Measurements from ENCODE around the gene NELL2. TPM values are rescaled to one million over a fixed set of nuclear protein-coding genes. Genes with fewer than 3 reads are reported as not detected.
A peak's percentile ranks its signal among the peaks of the same experiment; 100 is the strongest.
"Not testable (repeated sequence)": the region's sequence is repeated elsewhere in the genome, so short reads cannot be mapped to it uniquely, and the experiment has no call there.

NELL2 gene
- total RNA-seq, 1 experiment from 2014 or later, result not detected

DNA sequence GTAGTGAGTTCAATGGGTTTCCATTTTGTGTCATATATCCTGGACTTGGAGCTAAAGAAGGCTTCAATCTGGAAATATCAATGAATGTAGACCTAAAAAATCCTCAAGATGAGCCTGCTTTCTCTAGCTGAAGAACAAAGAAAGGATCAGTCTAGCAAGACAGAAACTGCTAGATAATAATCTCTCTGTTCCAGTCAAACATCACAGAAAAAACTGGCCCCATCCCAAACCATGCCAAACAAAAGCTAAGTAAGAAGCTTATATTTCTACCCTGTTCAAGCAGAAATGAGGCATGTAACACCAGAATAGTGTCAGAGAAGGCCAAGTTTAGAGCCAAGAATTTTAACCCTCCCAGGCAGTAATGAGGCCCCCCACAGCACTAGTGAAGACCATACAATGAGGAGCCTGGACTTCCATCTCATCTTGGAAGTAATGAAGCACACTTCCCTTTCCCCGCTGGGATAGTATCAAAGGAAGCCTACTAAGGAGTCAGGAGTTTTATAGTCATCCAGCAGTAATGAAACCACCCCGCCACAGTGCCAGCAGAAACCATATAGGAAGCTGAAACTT, 95.8 kb downstream of the NELL2 start:
- no peak for DNase-seq (ENCODE audit: low read depth in 1 of 2, low spot score in 2 of 2)
- H3K4me3 ChIP-seq, result no peak overlapping the region
- no peaks in the 10 kb centered on the region for H3K4me1 ChIP-seq (replicated peaks)
- no peaks in the 10 kb centered on the region for H3K9me3 ChIP-seq (replicated peaks)
- no peak overlapping the region for H3K27ac ChIP-seq
- no peaks in the 10 kb centered on the region for H3K27me3 ChIP-seq (replicated peaks)
- H3K36me3 ChIP-seq, result no peaks in the 10 kb centered on the region

DNA sequence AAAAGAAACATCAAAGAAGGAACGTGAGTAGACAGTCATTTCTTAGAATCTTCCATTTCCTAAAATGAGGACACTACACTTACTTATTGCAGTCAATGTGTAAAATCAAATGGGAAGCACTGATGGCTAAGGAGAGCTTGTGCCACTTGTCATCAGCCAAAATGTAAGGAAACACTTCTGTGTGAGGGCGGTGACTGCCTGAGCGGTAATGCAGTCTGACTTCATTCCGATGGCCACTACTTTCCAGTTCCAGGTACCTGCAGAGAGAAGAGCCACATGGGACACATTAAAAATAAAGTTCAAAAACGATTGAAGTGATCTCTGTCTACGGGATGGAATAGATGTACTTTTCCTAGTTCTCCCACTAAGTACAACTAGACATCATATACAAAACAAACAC, 96.3 kb downstream of the NELL2 start:
- no peaks in the 10 kb centered on the region for H3K9me3 ChIP-seq (replicated peaks)
- H3K27ac ChIP-seq, result no peak overlapping the region
- no peak for DNase-seq (ENCODE audit: low read depth in 1 of 2, low spot score in 2 of 2)

DNA sequence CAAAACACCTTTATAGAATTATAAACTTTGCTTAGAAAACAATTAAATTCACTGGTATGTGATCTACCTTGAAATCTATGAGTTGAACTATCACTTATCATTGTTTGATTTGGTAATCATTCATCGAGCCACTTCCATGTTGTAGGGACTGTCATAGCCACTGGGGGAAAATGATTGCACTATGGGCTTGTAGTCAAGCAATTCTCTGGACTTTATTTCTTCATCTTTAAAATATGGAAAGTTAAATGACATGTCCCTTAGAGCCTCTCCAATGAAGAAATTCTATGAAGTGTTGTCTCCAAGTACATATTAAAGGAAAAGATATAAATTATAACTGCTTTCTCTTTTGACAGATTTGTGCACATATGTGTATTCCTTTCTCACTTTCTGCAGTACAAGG, 97.3 kb downstream of the NELL2 start:
- no peak overlapping the region for H3K27ac ChIP-seq
- no peaks in the 10 kb centered on the region for H3K27me3 ChIP-seq (replicated peaks)
- no peaks in the 10 kb centered on the region for H3K4me1 ChIP-seq (replicated peaks)
- no peak for DNase-seq (ENCODE audit: low read depth in 1 of 2, low spot score in 2 of 2)
- no peak overlapping the region for H3K4me3 ChIP-seq
- no peaks in the 10 kb centered on the region for H3K9me3 ChIP-seq (replicated peaks)
- no peaks in the 10 kb centered on the region for H3K36me3 ChIP-seq

More for the DNA sequence above, 96.3 kb downstream of the NELL2 start:
- Histone ChIP-seq H3K36me3 (no peaks in the 10 kb centered on the region), H3K4me3 (no peak overlapping the region), H3K27me3 (replicated peaks) (no peaks in the 10 kb centered on the region), H3K4me1 (replicated peaks) (no peaks in the 10 kb centered on the region)

DNA sequence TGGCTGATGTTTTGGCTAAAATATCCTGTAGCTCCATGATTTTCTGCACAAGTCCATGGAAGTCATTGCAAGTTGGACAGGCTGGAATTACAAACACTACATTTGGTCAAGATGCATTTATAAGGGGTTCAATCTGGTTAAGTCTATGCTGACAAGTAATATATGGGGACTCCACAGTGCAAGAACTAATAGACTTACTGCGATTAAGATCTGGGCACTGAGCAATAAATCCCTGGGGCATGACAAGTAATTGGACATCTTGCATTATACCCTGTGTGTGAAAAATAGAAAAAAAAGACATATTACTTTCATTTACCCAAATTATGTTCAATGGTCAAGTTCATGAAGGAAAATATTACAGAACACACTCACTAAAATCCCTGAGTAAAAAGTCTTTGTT, 99.1 kb downstream of the NELL2 start:
- Histone ChIP-seq H3K9me3 (replicated peaks) (no peaks in the 10 kb centered on the region), H3K4me3 (no peak overlapping the region), H3K36me3 (no peaks in the 10 kb centered on the region), H3K27ac (no peak overlapping the region), H3K27me3 (replicated peaks) (no peaks in the 10 kb centered on the region), H3K4me1 (replicated peaks) (no peaks in the 10 kb centered on the region)
- no peak for DNase-seq (ENCODE audit: low read depth in 1 of 2, low spot score in 2 of 2)

DNA sequence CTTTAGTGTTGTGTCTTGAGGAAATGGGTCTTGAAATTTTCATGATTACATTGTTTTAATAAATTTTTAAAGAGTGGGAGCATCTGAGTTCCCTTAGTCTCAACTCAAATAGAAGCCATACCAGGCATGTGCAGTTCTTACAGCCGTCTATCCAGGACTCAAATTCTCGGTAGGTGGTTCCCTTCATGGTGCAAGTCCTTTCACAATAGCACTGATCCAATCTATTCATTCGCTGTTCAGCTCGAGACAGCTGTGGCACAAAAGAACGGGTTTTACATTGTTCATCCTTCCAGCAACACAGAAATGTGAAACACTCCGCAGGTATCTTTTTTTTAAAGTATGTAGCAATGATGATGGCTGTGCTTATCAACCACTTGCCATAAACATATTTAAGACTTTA, 100.2 kb downstream of the NELL2 start:
- Histone ChIP-seq H3K9me3 (replicated peaks) (no peaks in the 10 kb centered on the region), H3K27me3 (replicated peaks) (no peaks in the 10 kb centered on the region), H3K4me3 (no peak overlapping the region)

DNA sequence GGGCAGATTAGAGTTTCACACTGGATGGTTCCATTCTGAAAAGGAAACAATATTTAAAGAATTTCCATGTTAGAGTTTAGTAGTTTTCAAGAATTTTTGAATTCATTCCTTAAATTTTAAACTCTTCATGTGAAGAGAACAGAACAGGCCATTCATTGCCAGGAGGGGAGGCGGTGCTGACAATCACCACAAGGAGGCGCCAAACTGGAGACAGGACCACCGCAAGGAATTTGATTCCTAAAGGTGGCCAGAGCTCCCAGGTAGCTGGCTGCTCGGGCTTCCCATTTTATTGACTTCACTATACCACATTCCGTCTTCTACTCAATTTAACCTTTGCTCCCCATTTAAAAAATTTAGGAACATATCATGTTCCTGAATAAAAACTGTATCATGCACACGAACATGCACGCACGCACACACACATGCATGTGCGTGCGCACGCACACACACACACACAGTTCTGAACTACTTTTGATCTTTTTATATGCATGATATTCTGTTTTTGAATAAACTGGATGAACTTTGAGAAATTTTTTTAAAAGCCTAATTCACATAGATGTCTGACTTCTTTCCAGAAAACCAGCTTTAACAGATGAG, 101.2 kb downstream of the NELL2 start:
- Histone ChIP-seq H3K36me3 (no peaks in the 10 kb centered on the region), H3K27ac (no peak overlapping the region), H3K4me3 (no peak overlapping the region), H3K4me1 (replicated peaks) (no peaks in the 10 kb centered on the region), H3K9me3 (replicated peaks) (no peaks in the 10 kb centered on the region), H3K27me3 (replicated peaks) (no peaks in the 10 kb centered on the region)
- DNase-seq (ENCODE audit: low read depth in 1 of 2, low spot score in 2 of 2), result peak; percentile 5 to 40

More for the DNA sequence above, 100.2 kb downstream of the NELL2 start:
- no peak for DNase-seq (ENCODE audit: low read depth in 1 of 2, low spot score in 2 of 2)
- Histone ChIP-seq H3K27ac (no peak overlapping the region), H3K4me1 (replicated peaks) (no peaks in the 10 kb centered on the region), H3K36me3 (no peaks in the 10 kb centered on the region)

DNA sequence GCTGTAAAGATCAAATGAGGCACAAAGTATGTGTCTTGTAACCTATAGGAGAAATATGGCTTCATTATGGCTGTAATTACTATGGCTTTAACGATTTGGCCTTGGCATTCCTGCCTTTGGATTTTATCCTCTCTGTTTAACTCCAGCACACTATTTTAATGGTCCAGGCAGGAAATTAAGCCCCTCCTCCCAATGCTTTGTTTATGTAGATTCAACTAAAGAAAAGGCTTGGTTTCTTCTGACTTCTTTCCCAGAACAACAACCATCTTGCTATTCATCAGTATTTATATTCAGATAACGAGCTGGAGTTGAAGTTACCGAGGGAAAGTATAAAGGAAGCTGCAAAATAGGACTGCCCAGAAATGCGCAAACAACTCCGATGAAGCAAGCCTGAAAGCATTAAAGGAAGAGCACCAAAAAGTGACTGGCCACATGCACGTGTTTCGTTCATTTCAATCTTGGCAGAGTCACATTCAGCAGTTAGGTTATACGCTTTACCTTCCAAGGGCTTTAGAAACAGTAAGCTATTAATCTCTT, 104.6 kb downstream of the NELL2 start:
- no peak overlapping the region for H3K27ac ChIP-seq
- no peaks in the 10 kb centered on the region for H3K9me3 ChIP-seq (replicated peaks)
- DNase-seq (ENCODE audit: low read depth in 1 of 2, low spot score in 2 of 2), result no peak
- H3K27me3 ChIP-seq (replicated peaks), result no peaks in the 10 kb centered on the region
- H3K36me3 ChIP-seq, result no peaks in the 10 kb centered on the region
- H3K4me1 ChIP-seq (replicated peaks), result no peaks in the 10 kb centered on the region
- no peak overlapping the region for H3K4me3 ChIP-seq

DNA sequence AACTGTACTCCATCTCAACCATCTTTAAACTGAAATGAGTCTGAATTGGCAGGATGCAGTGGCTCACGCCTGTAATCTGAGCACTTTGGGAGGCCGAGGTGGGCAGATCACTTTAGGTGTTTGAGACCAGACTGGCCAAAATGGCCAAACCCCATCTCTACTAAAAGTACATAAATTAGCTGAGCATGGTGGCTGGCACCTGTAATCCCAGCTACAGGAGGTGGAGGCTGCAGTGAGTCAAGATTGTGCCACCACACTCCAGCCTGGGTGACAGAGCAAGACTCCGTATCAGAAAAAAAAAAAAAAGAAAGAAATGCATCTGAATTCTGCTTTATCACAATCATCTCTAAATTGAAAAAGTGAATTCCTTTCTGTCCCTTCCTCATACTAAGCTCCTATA, 110.3 kb downstream of the NELL2 start:
- Histone ChIP-seq H3K4me1 (replicated peaks) (no peaks in the 10 kb centered on the region), H3K27ac (no peak overlapping the region), H3K9me3 (replicated peaks) (no peaks in the 10 kb centered on the region), H3K36me3 (no peaks in the 10 kb centered on the region), H3K4me3 (no peak overlapping the region), H3K27me3 (replicated peaks) (no peaks in the 10 kb centered on the region)
- no peak for DNase-seq (ENCODE audit: low read depth in 1 of 2, low spot score in 2 of 2)

DNA sequence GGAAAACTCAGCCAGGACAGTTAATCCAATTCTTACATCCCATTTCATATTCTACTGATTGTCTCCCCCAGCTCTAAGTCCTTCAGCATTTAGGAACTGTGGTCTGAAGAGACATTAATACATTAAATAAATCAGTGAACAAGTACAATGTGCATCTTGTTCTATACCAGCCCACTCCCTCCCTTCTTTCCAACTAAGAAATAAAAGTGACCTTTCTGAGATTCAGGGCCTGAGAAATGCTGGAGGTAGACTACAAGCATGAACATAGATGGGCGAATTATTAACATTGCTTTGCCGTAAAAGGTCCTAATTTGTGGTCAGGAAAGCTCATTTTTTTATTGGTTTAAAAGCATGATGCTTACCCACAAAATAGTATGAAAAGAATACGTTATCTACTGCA, 113.1 kb downstream of the NELL2 start:
- H3K27me3 ChIP-seq (replicated peaks), result no peaks in the 10 kb centered on the region
- no peak overlapping the region for H3K27ac ChIP-seq
- DNase-seq (ENCODE audit: low read depth in 1 of 2, low spot score in 2 of 2), result no peak
- H3K4me3 ChIP-seq, result no peak overlapping the region
- no peaks in the 10 kb centered on the region for H3K4me1 ChIP-seq (replicated peaks)
- no peaks in the 10 kb centered on the region for H3K36me3 ChIP-seq
- H3K9me3 ChIP-seq (replicated peaks), result no peaks in the 10 kb centered on the region

DNA sequence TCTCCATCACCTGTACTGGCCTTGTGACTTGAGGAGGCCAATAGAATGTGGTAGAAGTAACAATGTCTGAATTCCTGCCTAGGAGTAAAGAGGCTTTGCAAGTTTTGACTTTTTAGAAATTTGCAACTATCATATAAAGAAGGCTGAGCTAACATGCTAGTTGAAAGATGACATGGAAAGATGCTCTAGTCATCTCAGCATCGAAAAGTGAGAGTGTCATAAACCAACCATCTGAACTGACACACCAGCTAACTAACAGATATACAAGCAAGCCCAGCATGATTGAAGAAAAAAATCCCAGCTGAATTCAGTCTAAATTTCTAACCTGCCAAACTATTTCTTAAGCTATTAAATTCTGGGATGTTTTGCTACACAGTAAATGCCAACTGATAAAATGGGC, 116.8 kb downstream of the NELL2 start:
- no peak for DNase-seq (ENCODE audit: low read depth in 1 of 2, low spot score in 2 of 2)
- H3K27me3 ChIP-seq (replicated peaks), result no peaks in the 10 kb centered on the region

DNA sequence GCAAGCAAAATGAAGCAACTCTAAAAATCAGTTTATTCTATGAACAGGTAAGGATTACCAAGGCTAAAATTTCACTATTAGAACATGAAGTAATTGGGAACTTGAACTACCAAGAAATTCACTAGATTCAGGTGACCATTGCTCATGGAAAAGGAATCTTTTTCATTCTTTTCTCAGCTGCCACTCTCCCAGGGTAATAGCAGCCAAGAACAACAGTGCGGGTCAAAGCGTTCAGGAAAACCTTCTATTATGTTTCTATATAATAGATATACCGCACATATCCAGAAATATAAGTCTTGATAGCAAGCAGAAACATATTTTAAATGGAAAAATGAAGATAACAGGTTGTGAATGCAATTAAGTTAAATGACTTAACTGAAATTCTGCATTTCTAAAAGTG, 125.6 kb downstream of the NELL2 start:
- H3K4me3 ChIP-seq, result no peak overlapping the region
- no peak overlapping the region for H3K27ac ChIP-seq
- H3K36me3 ChIP-seq, result no peaks in the 10 kb centered on the region
- H3K4me1 ChIP-seq (replicated peaks), result no peaks in the 10 kb centered on the region
- no peaks in the 10 kb centered on the region for H3K9me3 ChIP-seq (replicated peaks)
- DNase-seq (ENCODE audit: low read depth in 1 of 2, low spot score in 2 of 2), result no peak
- no peaks in the 10 kb centered on the region for H3K27me3 ChIP-seq (replicated peaks)

More for the DNA sequence above, 116.8 kb downstream of the NELL2 start:
- Histone ChIP-seq H3K4me3 (no peak overlapping the region), H3K9me3 (replicated peaks) (no peaks in the 10 kb centered on the region), H3K36me3 (no peaks in the 10 kb centered on the region), H3K4me1 (replicated peaks) (no peaks in the 10 kb centered on the region), H3K27ac (no peak overlapping the region)

DNA sequence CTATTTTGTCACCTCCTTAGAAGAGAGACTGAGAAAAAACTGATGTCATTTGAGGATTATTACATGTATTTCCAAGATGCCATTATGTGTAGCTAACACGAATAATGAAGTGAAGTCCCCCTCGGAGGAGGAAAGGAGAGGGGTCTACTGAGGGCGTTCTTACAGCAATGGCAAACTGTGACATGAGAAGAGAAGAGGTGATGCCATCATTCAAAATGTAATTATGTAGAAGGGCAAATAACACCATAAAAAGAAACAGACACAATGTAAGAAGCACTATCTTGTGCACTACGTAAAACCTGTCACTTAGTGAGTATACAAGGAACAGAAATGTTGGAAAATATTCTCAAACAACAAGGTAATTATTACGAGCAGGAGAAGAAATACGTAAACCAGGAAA, 126.5 kb downstream of the NELL2 start:
- H3K4me1 ChIP-seq (replicated peaks), result no peaks in the 10 kb centered on the region
- DNase-seq (ENCODE audit: low read depth in 1 of 2, low spot score in 2 of 2), result no peak
- H3K27ac ChIP-seq, result no peak overlapping the region
- H3K36me3 ChIP-seq, result no peaks in the 10 kb centered on the region
- H3K4me3 ChIP-seq, result no peak overlapping the region
- H3K9me3 ChIP-seq (replicated peaks), result no peaks in the 10 kb centered on the region
- no peaks in the 10 kb centered on the region for H3K27me3 ChIP-seq (replicated peaks)

DNA sequence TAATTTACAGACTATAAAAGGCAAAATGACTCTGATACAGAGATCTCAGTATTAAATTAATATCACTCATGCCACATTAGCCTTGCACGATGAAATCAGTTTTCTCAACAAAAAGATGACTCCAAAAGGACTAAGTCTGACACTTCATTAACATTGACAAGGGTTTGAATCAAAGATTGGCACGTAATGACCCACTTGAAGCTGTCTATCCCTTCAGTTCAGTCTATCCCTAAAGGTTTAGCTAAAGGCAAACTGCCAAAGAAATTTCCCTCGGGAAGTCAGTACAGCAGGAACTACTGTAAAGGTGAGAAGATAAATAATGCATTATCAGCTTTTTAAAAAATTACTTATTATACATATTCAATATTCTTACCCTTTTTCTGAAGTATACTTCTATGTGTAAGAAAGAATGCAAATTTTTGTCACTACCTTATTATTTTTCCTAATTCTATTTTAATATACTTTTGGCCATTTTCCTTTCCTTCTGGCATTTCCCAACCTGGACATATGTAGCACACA, 127.1 kb downstream of the NELL2 start:
- DNase-seq (ENCODE audit: low read depth in 1 of 2, low spot score in 2 of 2), result no peak

DNA sequence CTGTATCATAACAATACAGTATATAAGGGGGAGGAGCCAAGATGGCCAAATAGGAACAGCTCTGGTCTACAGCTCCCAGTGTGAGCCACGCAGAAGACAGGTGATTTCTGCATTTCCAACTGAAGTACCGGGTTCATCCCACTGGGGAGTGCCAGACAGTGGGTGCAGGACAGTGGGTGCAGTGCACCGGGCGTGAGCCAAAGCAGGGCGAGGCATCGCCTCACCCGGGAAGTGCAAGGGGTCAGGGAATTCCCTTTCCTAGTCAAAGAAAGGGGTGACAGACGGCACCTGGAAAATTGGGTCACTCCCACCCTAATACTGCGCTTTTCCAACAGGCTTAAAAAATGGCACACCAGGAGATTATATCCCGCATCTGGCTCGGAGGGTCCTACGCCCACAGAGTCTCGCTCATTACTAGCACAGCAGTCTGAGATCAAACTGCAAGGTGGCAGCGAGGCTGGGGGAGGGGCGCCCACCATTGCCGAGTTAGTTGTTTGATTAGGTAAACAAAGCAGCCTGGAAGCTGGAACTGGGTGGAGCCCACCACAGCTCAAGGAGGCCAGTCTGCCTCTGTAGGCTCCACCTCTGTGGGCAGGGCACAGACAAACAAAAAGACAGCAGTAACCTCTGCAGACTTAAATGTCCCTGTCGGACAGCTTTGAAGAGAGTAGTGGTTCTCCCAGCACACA, 134.7 kb downstream of the NELL2 start:
- H3K4me3 ChIP-seq; H3K27ac ChIP-seq; H3K36me3 ChIP-seq; DNase-seq (ENCODE audit: low read depth in 1 of 2, low spot score in 2 of 2); H3K4me1 ChIP-seq (replicated peaks); H3K27me3 ChIP-seq (replicated peaks); H3K9me3 ChIP-seq (replicated peaks): not testable (repeated sequence)

More for the DNA sequence above, 127.1 kb downstream of the NELL2 start:
- Histone ChIP-seq H3K4me1 (replicated peaks) (no peaks in the 10 kb centered on the region), H3K36me3 (no peaks in the 10 kb centered on the region), H3K4me3 (no peak overlapping the region), H3K9me3 (replicated peaks) (no peaks in the 10 kb centered on the region), H3K27me3 (replicated peaks) (no peaks in the 10 kb centered on the region), H3K27ac (no peak overlapping the region)
